Pons (tissue), 1 donor: Measurements from ENCODE around the gene C18orf32.
"Not testable (repeated sequence)": the region's sequence is repeated elsewhere in the genome, so short reads cannot be mapped to it uniquely, and the experiment has no call there.

Source experiments
- DNase-seq: peaks from one replicate; pipeline ENCODE4 v3.0.0-alpha.2; 2016; ENCODE audit warnings: low spot score

Gene C18orf32

GRCh38 chr18:49467599-49467998 is 19.4 kb downstream of the C18orf32 start:
- no peak for DNase-seq

- no peak for DNase-seq
Measured at GRCh38 chr18:49467019-49467563, 19.9 kb downstream of the C18orf32 start.

- DNase-seq, result no peak
Measured at GRCh38 chr18:49464718-49465598, 22.1 kb downstream of the C18orf32 start.

GRCh38 chr18:49461602-49461977 is 25.4 kb downstream of the C18orf32 start:
- no peak for DNase-seq

- DNase-seq, result no peak
Measured at GRCh38 chr18:49460976-49461601, 25.9 kb downstream of the C18orf32 start.

GRCh38 chr18:49459404-49460171 is 27.4 kb downstream of the C18orf32 start:
- DNase-seq, result peak; percentile 25

GRCh38 chr18:49457616-49458015 is 29.4 kb downstream of the C18orf32 start:
- DNase-seq, result no peak

- DNase-seq, result no peak
Measured at GRCh38 chr18:49456794-49457193, 30.2 kb downstream of the C18orf32 start.

- DNase-seq, result not testable (repeated sequence)
Measured at GRCh38 chr18:49452534-49452933, 34.5 kb downstream of the C18orf32 start.

- peak; percentile 60 for DNase-seq
Measured at GRCh38 chr18:49447810-49448745, 39.0 kb downstream of the C18orf32 start.

- no peak for DNase-seq
Measured at GRCh38 chr18:49446481-49446880, 40.6 kb downstream of the C18orf32 start.

GRCh38 chr18:49444581-49444980 is 42.5 kb downstream of the C18orf32 start:
- no peak for DNase-seq

GRCh38 chr18:49443837-49444236 is 43.2 kb downstream of the C18orf32 start:
- no peak for DNase-seq

GRCh38 chr18:49441338-49441938 is 45.6 kb downstream of the C18orf32 start:
- DNase-seq, result no peak

- DNase-seq, result no peak
Measured at GRCh38 chr18:49435170-49435569, 51.9 kb downstream of the C18orf32 start.

GRCh38 chr18:49432602-49433001 is 54.4 kb downstream of the C18orf32 start:
- no peak for DNase-seq

- DNase-seq, result no peak
Measured at GRCh38 chr18:49431165-49431962, 55.7 kb downstream of the C18orf32 start.
